ENCODE results near the gene MED13L.

MED13L gene

DNA sequence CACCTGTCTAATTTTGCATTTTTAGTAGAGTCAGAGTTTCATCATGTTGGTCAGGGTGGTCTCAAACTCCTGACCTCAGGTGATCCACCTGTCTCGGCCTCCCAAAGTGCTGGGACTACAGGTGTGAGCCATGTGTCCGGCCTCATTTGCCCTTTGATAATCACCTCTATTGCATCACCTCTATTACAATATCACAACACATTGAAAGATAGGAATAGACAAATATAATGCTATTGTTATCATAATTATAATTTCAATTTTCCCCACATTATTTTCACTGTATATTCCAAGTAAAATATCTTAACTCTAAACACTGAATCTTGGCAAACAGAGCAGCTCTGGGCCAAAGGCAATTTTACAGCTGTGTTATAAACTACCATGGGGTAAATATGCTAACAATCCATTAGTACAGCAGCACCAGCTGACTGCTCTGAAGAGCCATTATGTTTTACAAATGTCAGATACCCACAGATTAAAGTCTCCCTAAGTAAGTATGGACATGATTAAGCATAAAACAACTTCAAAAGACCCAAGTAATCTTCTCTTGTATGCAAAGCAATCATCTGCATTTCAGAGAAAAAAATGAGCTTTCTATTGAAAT lies 173.2 kb downstream of the MED13L start:
- no peak overlapping the region for H3K4me3 ChIP-seq (ENCODE audit: low read depth, low read length)
- TF ChIP-seq, protein P1, sequence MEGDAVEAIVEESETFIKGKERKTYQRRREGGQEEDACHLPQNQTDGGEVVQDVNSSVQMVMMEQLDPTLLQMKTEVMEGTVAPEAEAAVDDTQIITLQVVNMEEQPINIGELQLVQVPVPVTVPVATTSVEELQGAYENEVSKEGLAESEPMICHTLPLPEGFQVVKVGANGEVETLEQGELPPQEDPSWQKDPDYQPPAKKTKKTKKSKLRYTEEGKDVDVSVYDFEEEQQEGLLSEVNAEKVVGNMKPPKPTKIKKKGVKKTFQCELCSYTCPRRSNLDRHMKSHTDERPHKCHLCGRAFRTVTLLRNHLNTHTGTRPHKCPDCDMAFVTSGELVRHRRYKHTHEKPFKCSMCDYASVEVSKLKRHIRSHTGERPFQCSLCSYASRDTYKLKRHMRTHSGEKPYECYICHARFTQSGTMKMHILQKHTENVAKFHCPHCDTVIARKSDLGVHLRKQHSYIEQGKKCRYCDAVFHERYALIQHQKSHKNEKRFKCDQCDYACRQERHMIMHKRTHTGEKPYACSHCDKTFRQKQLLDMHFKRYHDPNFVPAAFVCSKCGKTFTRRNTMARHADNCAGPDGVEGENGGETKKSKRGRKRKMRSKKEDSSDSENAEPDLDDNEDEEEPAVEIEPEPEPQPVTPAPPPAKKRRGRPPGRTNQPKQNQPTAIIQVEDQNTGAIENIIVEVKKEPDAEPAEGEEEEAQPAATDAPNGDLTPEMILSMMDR (IDR thresholded peaks at IDR 0.05; ENCODE audit: borderline replicate concordance, insufficient read depth, low read depth, low read length): no peak

DNA sequence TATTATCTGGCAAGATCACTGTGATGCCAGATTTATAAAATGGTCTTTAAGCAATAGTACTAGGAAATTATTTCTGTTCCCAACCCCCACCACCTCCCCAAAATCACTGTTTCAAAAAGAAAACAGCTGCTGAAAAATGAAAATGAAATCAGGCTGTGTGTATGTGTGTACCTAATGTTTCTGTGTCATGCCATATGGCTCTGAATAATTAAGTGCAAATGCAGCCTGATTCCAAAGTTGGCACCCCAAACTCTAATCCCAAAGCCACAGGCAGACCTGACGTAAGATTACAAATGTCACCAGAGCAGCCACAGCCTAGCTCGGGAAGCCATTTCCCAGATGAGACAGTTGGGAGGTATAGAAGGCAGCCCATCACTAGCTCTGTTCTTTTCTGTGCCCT lies 175.5 kb downstream of the MED13L start:
- TF ChIP-seq, protein P1 (IDR thresholded peaks at IDR 0.05; ENCODE audit: borderline replicate concordance, insufficient read depth, low read depth, low read length): no peak

DNA sequence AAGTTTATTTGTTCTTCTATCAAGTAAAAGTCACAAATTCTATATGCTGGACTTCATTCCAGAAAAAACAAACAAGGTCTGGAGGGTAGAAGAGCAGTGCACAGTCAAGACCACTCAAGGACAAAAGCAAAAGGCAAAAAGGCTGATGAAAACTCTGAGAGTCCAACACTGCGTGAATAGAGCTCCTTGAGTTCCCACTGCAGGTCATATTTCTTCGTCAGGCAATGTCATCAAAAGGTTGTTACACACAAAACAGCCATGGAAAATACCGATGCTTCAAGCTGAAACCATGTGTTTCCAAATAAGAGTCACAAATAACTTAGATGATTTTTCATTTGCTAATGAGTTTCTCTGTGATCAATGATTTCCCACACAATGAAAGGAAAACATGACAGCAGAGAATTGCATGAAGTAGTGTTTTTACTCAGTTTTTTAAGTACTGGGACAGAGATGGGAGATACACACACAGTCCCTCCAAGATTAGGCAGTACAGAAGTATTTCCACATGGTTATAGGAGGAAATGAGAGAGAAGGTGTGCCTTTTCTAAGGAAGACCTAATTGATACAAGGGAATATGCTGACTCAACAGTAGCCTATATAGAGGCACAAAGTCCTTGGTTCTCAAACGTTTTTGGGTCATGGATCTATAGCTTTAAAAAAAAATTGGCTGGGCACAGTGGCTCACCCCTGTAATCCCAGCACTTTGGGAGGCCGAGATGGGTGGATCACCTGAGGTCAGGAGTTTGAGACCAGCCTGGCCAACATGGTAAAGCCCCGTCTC lies 177.7 kb downstream of the MED13L start:
- TF ChIP-seq, protein P1 (IDR thresholded peaks at IDR 0.05; ENCODE audit: borderline replicate concordance, insufficient read depth, low read depth, low read length): no peak
- H3K4me3 ChIP-seq (ENCODE audit: low read depth, low read length): no peak overlapping the region

More for the DNA sequence above, 175.5 kb downstream of the MED13L start:
- H3K4me3 ChIP-seq (ENCODE audit: low read depth, low read length): no peak overlapping the region

DNA sequence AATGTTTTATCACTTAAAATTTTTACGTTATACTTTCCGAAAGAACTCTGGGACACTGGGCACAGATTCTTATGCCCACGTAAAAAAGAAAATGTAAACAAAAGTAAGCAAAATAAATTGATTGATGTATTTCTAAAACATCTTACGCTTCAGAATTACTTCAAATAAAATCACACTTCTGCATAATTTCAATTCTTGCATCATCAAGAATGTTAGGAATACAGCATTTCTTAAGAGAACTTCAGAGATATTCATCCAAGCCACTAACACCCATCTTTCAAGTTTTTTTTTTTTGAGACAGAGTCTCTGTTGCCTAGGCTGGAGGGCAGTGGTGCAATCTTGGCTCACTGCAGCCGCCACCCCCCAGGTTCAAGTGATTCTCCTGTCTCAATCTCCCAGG lies 180.6 kb downstream of the MED13L start:
- TF ChIP-seq, protein P1 (IDR thresholded peaks at IDR 0.05; ENCODE audit: borderline replicate concordance, insufficient read depth, low read depth, low read length): no peak
- no peak overlapping the region for H3K4me3 ChIP-seq (ENCODE audit: low read depth, low read length)

DNA sequence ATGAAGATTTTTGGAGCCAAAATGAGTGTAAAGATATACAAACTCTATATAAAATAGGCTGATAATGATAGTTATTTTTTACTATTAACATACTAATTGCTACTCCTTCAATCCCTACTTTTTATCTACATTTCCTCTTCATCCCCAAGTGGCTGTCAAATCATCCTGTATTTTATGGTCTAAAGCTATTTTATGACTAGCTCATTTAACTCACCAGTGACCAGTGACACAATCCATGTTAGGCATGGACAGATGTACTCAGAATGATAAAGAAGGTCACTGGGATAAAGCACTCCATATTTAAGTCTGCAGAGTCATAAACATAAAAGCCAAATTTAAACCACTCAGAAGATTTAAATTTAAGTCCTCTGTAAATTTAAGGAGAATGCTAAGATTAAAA lies 183.0 kb downstream of the MED13L start:
- no peak overlapping the region for H3K4me3 ChIP-seq (ENCODE audit: low read depth, low read length)
- TF ChIP-seq, protein P1 (IDR thresholded peaks at IDR 0.05; ENCODE audit: borderline replicate concordance, insufficient read depth, low read depth, low read length): no peak

DNA sequence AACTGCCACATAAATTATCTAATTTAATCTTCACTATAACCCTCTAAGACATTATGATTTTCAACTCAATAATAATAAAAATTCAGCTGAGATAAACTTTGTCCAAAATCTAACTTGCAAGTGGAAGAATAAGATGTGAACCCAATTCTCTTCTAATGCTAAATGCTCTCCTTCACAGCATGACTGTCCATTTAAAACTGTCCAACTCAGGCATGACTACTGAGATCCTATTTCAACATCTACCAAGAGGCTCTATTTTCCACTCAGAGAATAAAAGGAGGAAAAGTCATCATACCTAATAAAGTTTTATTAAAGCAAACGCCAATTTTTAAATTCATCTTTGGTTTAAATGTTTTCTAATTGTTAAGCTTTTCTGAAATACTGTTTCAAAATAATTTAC lies 183.6 kb downstream of the MED13L start:
- TF ChIP-seq, protein P1 (IDR thresholded peaks at IDR 0.05; ENCODE audit: borderline replicate concordance, insufficient read depth, low read depth, low read length): no peak
- no peak overlapping the region for H3K4me3 ChIP-seq (ENCODE audit: low read depth, low read length)

DNA sequence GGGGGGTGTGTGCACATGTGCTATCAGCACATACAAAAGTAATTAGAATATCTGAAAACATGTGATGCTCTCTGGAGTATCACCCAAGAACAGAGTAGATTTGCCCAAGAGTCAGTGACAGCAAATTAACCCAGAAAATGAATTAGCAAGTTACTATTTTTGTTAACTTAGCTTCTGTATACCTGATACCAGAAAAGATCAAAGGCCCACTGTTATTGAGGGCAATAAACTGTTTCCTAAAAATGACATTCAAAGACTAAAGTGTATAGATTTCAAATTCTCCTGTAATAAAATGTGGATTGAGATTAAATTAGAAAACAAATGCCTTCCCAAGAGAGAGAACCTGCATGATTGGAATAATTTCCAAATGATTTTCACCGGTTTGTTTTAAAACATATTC lies 184.7 kb downstream of the MED13L start:
- no peak overlapping the region for H3K4me3 ChIP-seq (ENCODE audit: low read depth, low read length)
- TF ChIP-seq, protein P1 (IDR thresholded peaks at IDR 0.05; ENCODE audit: borderline replicate concordance, insufficient read depth, low read depth, low read length): no peak
